HL-60 (cell line): Measurements from ENCODE around the gene RUNX2.

Experiments used
- DNase-seq, 2 experiments: peaks; one replicate each; pipeline ENCODE4 v3.0.0-alpha.2; 2010 to 2020; ENCODE audit warnings: low read depth in 1 of 2, low spot score in 1 of 2
- H3K27ac ChIP-seq: fragments of 250-450 bp; sonication (Bioruptor Pico); replicated peaks from 2 replicates; pipeline ENCODE4 v1.5.1; 2020; ENCODE audit warnings: mild to moderate bottlenecking, moderate library complexity
- H3K27me3 ChIP-seq: fragments of 250-450 bp; sonication (Bioruptor Pico); 2 replicates; pipeline ENCODE4 v1.5.1; 2021; ENCODE audit warnings: mild to moderate bottlenecking, moderate library complexity; ENCODE audit not compliant: insufficient read depth, poor library complexity, severe bottlenecking
- H3K4me3 ChIP-seq: replicated peaks from 2 replicates; pipeline ENCODE4 v1.5.1; 2011; ENCODE audit warnings: mild to moderate bottlenecking, control low read depth, low read length; ENCODE audit not compliant: insufficient read depth
- CTCF ChIP-seq: IDR thresholded peaks from one replicate; pipeline ENCODE4 v1.5.1; 2011; ENCODE audit warnings: low read length, control low read depth, inconsistent platforms; ENCODE audit not compliant: insufficient read depth
- GABPA ChIP-seq: IDR thresholded peaks from 2 replicates; pipeline ENCODE4 v1.6.1; 2012; ENCODE audit warnings: low read depth
- POLR2AphosphoS5 ChIP-seq: IDR thresholded peaks from 2 replicates; pipeline ENCODE4 v1.6.1; 2012; ENCODE audit warnings: low read depth
- REST ChIP-seq: IDR thresholded peaks from 2 replicates; pipeline ENCODE4 v1.6.1; 2012; ENCODE audit warnings: low read depth; ENCODE audit not compliant: insufficient replicate concordance
- SPI1 ChIP-seq: IDR thresholded peaks from 2 replicates; pipeline ENCODE4 v1.6.1; 2012; ENCODE audit warnings: low read depth, mild to moderate bottlenecking, borderline replicate concordance

The RUNX2 gene

GRCh38 chr6:45655745-45656476 lies 327.8 kb downstream of the RUNX2 start:
- H3K27me3 ChIP-seq, result no peaks in the 10 kb centered on the region
- TF ChIP-seq CTCF (no peak), GABPA (no peak), POLR2AphosphoS5 (no peak), SPI1 (no peak), REST (no peak)
- H3K27ac ChIP-seq, result no peak overlapping the region
- H3K4me3 ChIP-seq, result no peak overlapping the region
- DNase-seq, result no peak

GRCh38 chr6:45657226-45657625 lies 329.1 kb downstream of the RUNX2 start:
- H3K27me3 ChIP-seq, result no peaks in the 10 kb centered on the region
- no peak for DNase-seq
- H3K27ac ChIP-seq, result no peak overlapping the region
- no peak overlapping the region for H3K4me3 ChIP-seq
- TF ChIP-seq POLR2AphosphoS5 (no peak), SPI1 (no peak), GABPA (no peak), CTCF (no peak), REST (no peak)

GRCh38 chr6:45658400-45658799 lies 330.3 kb downstream of the RUNX2 start:
- H3K27ac ChIP-seq, result no peak overlapping the region
- no peak overlapping the region for H3K4me3 ChIP-seq
- H3K27me3 ChIP-seq, result peaks cover 4% of the 10 kb centered on the region
- TF ChIP-seq GABPA, result no peak
- no peak for DNase-seq

- Histone ChIP-seq H3K4me3 (no peak overlapping the region), H3K27ac (no peak overlapping the region), H3K27me3 (peaks cover 6% of the 10 kb centered on the region)
- no peak for TF ChIP-seq REST
- no peak for TF ChIP-seq POLR2AphosphoS5
- TF ChIP-seq SPI1, result no peak
- no peak for TF ChIP-seq CTCF
- TF ChIP-seq GABPA, result no peak
- DNase-seq, result no peak
Observed at GRCh38 chr6:45658958-45659357, 330.8 kb downstream of the RUNX2 start.
